Activated T-helper 2 cell treated with anti-CD3 and anti-CD28 coated beads, Interferon-gamma antibody, Interleukin-2, Interleukin-4, amounts not matched to agents 10 μg/mL and 5 μg/mL and 100 μg/mL, durations not matched to agents 14 hours and 24 hours and 36 hours (primary cell): ENCODE data around the gene IL1B. TPM values are rescaled to one million over a fixed set of nuclear protein-coding genes. Genes with fewer than 3 reads are reported as not detected.

Experiments
- DNase-seq: peaks from one replicate; pipeline ENCODE4 v3.0.0; 2021; ENCODE audit warnings: low spot score
- H3K27ac Mint-ChIP-seq: one replicate; pipeline ENCODE4 v1.8.0; 2021; ENCODE audit warnings: mixed read lengths
- H3K27me3 Mint-ChIP-seq: one replicate; pipeline ENCODE4 v1.8.0; 2021; ENCODE audit warnings: low read depth, mixed read lengths
- H3K36me3 Mint-ChIP-seq: one replicate; pipeline ENCODE4 v1.8.0; 2021; ENCODE audit warnings: low read depth, mixed read lengths
- H3K4me1 Mint-ChIP-seq: one replicate; pipeline ENCODE4 v1.8.0; 2021; ENCODE audit warnings: low read depth, mixed read lengths
- H3K4me3 Mint-ChIP-seq: one replicate; pipeline ENCODE4 v1.8.0; 2021; ENCODE audit warnings: low read depth, mild to moderate bottlenecking, moderate library complexity, mixed read lengths
- H3K9me3 Mint-ChIP-seq: one replicate; pipeline ENCODE4 v1.8.0; 2021; ENCODE audit warnings: mixed read lengths
- intact Hi-C: fragments of 100-400 bp; cut with micrococcal nuclease; formaldehyde crosslinking; loops from one replicate; pipeline ENCODE4 v1.15.1; 2023
- total RNA-seq: library from RNA; stranded (reverse); gene quantifications from 2 replicates; pipeline ENCODE4 v1.2.3, GENCODE V29; 2022

The IL1B gene
- total RNA-seq, 1 donor from 2014 or later = not detected

DNA sequence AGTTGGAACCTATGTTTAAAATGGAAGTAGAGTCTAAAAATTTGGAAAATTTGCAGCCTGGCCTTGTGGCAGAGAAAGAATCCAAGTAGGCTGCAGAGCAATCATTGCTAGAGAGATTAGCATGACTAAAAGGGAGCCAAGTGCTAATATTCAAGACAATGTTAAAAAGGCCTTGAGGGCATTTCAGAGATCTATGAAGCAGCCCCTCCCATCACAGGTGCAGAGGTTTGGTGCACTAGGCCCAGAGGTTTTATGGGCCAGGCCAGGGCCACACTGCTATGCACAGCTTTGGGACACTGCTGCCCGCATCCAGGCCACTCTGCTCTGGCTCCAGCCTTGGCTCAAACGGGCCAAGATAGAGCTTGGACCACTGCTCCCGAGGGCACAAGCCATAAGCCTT is 45.6 kb downstream of the IL1B start:
- Mint-ChIP-seq H3K27me3 (no peaks in the 10 kb centered on the region), H3K4me3 (no peak overlapping the region), H3K27ac (no peak overlapping the region), H3K36me3 (peaks cover 6% of the 10 kb centered on the region), H3K9me3 (peaks cover 4% of the 10 kb centered on the region), H3K4me1 (peaks cover 26% of the 10 kb centered on the region)
- DNase-seq = no peak
- intact Hi-C loops = no loop called here

DNA sequence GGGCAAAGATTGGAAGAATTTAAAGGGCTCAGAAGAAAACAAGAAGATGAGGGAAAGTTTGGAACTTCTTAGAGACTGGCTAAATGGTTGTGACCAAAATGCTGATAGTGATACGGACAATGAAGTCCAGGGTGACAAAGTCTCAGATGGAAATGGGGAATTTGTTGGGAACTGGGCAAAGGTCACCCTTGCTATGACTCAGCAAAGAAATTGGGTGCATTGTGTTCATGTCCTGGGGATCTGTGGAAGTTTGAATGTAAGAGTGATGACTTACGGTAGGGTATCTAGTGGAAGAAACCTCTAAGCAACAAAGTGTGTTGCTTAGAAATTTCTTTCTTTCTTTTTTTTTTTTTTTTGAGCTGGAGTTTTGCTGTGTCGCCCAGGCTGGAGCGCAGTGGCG is 46.3 kb downstream of the IL1B start:
- Mint-ChIP-seq H3K4me3 (no peak overlapping the region), H3K27me3 (no peaks in the 10 kb centered on the region), H3K27ac (no peak overlapping the region)

DNA sequence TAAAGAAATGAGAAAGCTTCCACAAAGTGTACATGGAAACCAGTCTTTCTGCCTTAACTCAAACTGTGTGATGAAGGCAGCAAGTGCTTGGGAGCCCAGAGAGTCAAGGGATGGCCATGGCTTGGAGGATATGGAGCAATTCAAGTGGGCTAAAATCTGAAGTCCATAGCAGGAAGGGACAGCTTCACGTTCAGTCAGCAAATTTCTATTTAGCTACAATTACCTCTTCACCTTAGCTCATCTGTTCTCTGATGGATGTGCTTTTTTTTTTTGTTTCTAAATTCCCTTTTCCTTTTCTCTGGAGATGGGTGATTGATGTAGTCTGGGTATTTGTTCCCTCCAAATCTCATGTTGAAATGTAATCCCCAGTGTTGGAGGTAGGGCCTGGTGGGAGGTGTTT is 47.4 kb downstream of the IL1B start:
- Mint-ChIP-seq H3K27ac (no peak overlapping the region), H3K36me3 (peaks cover 3% of the 10 kb centered on the region), H3K4me3 (no peak overlapping the region), H3K27me3 (peaks cover 6% of the 10 kb centered on the region), H3K9me3 (peaks cover 4% of the 10 kb centered on the region), H3K4me1 (peaks cover 23% of the 10 kb centered on the region)
- intact Hi-C loops = no loop called here
- DNase-seq = no peak

More for the DNA sequence above, 46.3 kb downstream of the IL1B start:
- intact Hi-C loops = no loop called here
- Mint-ChIP-seq H3K9me3 (peaks cover 4% of the 10 kb centered on the region), H3K4me1 (peaks cover 25% of the 10 kb centered on the region), H3K36me3 (peaks cover 3% of the 10 kb centered on the region)
- no peak for DNase-seq

DNA sequence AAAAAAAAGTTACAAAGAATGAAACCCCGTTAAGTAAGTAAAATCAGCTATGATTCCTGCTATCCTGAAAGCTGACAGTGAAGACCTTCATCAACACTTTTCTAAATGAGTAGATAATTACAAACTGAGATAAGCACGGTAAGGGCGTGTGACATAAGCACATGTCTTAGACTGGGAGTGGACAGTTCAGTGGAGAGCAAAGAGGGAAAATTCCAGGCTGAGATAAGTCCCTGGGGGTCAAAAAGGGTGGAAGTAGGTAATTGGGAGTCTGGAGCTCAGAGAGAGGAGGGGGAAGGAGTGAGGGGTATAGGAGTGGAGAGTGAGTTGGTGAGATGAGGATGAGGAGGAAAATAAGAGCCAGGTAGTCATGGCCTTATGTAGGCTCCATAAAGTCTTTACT is 47.9 kb downstream of the IL1B start:
- H3K4me1 Mint-ChIP-seq = peaks cover 24% of the 10 kb centered on the region
- peaks cover 8% of the 10 kb centered on the region for H3K27me3 Mint-ChIP-seq
- no peak overlapping the region for H3K27ac Mint-ChIP-seq
- intact Hi-C loops = no loop called here
- no peak overlapping the region for H3K4me3 Mint-ChIP-seq
- peaks cover 4% of the 10 kb centered on the region for H3K9me3 Mint-ChIP-seq
- H3K36me3 Mint-ChIP-seq = peaks cover 3% of the 10 kb centered on the region
- no peak for DNase-seq

DNA sequence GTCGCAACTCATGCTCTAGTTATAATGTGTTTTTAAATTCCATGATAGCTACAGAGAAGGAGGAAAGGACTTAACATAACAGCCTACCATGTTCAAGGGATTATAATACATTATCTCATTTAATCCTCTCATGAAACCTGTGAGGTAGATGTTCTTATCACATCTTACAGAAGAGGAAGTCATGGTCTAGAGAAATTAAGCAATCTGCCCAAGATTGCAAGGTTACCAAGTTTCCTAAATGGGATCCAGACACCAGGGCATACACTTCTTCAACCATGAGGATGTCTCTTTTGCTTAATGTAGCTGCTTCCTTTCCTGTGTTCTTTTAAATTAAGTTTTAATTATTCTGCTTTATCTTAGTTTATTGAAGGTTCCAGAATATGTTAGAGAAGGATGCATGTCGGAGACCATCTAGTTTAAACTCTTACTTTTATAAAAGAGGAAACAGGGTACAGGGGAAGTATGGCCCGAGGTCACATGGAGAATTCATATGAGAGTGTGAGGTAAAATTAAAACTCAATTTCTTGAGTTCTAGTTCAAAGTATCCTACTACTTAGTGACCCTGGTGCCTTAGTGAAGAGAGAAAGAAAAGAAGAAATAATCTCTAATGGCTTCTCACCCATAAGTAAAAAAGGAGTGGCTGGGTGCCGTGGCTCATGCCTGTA is 48.7 kb downstream of the IL1B start:
- H3K36me3 Mint-ChIP-seq = peaks cover 1% of the 10 kb centered on the region
- no peak overlapping the region for H3K27ac Mint-ChIP-seq
- no peaks in the 10 kb centered on the region for H3K9me3 Mint-ChIP-seq
- DNase-seq = no peak
- no peak overlapping the region for H3K4me3 Mint-ChIP-seq
- intact Hi-C loops = no loop called here
- peaks cover 20% of the 10 kb centered on the region for H3K4me1 Mint-ChIP-seq
- H3K27me3 Mint-ChIP-seq = peaks cover 8% of the 10 kb centered on the region

DNA sequence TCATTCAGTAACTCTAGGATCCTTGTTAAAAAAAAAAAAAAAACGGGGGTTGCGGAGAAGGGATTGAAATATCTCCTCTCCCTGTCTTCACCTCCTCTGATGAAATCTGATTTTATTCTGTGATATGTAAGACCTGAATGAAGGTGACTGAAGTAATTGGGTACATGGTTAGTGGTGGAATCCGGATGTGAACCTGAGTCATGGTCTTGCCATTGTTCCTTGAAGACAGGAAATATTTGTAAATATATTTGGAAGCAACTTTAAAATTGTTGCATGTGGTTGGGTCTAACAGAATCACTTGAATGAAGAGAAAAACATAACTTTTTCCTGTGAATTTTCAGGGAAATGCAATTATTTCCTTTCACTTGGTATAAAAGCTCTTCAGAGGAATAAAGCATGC is 49.3 kb downstream of the IL1B start:
- Mint-ChIP-seq H3K4me1 (peaks cover 19% of the 10 kb centered on the region), H3K9me3 (no peaks in the 10 kb centered on the region), H3K27ac (no peak overlapping the region), H3K36me3 (no peaks in the 10 kb centered on the region), H3K4me3 (no peak overlapping the region), H3K27me3 (peaks cover 8% of the 10 kb centered on the region)
- no peak for DNase-seq
- intact Hi-C loops = no loop called here

DNA sequence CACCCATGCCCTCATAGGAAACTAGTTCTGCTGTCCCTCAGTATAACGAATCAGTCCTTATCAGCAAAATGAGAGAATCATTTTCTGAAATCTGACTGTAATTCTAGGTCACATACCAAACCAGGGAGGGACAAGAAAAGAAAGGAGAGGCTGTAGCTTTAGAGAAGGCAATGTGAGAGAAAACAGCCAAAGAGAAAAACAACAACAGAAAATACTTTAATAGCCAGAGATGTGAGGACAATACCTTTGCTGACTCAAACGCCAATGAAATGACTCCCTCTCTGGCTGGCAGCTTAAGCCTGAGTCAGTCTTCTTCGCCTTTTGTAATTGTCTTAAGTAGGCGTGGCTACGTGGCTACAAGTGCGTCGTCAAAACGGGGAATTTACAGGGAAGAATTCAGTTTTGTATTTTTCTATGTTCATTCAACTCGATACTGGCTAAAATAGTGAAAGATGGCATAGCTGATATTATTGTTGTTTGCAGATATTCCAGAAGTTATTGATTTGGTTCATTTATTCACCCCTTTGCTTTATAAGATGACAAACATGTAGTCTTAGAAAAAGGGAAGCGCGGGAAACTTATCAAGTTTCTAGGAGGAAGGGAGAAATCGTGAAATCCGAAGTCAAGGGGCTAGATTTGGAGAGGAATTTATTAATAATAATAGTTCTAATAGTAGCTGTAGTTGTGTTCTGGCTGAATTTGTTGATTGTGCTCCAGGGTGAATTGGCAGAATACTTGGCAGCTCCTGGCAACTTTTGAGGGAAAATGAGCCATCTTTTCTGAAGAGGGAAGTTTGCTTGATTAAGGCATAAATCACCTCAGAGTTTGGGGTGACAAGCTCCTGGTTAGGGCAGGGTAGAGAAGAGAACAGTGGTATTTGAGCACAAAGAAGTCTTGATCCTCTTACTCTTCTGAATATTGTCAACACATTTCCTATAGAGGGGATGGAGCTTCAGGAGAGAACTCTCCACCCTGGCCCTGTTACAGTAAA is 52.1 kb downstream of the IL1B start, which contains the start of gene IL1A:
TSS of gene IL1A (minus strand) at position 295 of the 991 bp plus-strand sequence. CDS start 723 bp downstream, outside the sequence.
- H3K4me1 Mint-ChIP-seq = peaks cover 19% of the 10 kb centered on the region

DNA sequence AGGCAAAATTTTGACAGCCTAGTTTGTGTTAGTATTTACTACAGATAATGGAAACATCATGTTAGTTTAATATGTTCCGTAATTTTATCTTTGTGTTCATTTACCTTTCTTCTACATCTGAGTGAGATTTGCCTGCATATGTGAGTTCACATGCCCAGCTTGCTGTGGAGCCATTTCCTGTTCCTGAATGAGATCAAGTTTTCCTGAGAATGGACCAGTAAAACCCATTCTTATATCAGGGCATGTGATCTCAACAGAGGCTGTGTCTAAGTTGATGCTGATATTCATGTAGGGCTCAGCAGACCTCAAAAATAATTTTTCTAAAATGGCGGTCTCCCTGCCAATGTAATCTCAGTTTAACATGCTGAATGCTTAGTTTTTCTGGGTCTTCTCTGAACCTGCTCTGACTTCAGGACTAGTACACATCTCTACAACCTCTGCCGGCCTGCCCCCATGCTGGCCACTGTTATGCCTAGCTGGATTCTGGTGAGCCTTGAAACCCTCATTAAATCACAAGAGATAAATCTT is 53.3 kb downstream of the IL1B start:
- Mint-ChIP-seq H3K36me3 (no peaks in the 10 kb centered on the region), H3K4me1 (peaks cover 19% of the 10 kb centered on the region), H3K9me3 (no peaks in the 10 kb centered on the region), H3K27ac (no peak overlapping the region), H3K27me3 (peaks cover 24% of the 10 kb centered on the region), H3K4me3 (peak overlapping the region; percentile 51)
- DNase-seq = no peak
- intact Hi-C loops = no loop called here

More for the DNA sequence above, 52.1 kb downstream of the IL1B start, which contains the start of gene IL1A:
- H3K27me3 Mint-ChIP-seq = peaks cover 16% of the 10 kb centered on the region
- no peaks in the 10 kb centered on the region for H3K36me3 Mint-ChIP-seq
- H3K27ac Mint-ChIP-seq = peak within 1 kb of the TSS; percentile 5
- H3K4me3 Mint-ChIP-seq = peak within 1 kb of the TSS; percentile 51
- intact Hi-C loops = no loop called here
- no peaks in the 10 kb centered on the region for H3K9me3 Mint-ChIP-seq
- no peak for DNase-seq

DNA sequence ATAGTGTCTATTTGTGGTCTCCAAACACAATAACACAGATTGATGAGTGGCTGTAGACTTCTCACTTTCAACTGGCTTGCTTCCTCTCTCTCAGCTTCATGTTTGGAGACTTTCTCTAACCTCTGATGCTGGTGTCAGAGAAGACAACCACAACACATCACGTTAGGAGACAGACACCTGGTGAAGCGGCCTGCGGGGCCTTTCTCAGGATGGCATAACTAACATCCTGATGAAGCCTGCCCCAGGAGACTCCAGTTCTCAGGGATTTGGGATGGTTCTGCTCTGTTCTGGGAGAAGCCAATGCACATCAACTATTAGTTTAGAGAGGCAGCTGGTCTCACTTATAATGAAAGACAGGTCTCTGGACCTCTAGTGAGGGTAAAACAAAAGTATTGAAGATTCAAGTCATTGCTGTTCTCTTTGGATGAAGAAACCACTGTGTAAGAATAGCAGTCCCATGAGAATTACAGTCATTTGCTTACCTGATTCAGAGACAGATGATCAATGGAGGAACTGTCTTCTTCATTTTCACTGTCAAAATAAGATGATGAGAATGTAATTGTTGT is 54.3 kb downstream of the IL1B start:
- Mint-ChIP-seq H3K4me3 (no peak overlapping the region), H3K27me3 (peaks cover 33% of the 10 kb centered on the region), H3K4me1 (peaks cover 21% of the 10 kb centered on the region), H3K36me3 (peaks cover 7% of the 10 kb centered on the region), H3K27ac (no peak overlapping the region), H3K9me3 (peaks cover 2% of the 10 kb centered on the region)
- intact Hi-C loops = no loop called here
- DNase-seq = no peak

Other genes with a start within 250 kb of the IL1B start
- gene SLC20A1, start 190.8 kb downstream of the IL1B start, total RNA-seq = 128 TPM in 2 replicates
- not detected in 2 replicates for gene NT5DC4, start 115.8 kb downstream of the IL1B start, total RNA-seq
- gene CKAP2L, start 72.2 kb downstream of the IL1B start, total RNA-seq = 24.4 and 27.2 TPM in 2 replicates
- 6.8 and 7.0 TPM in 2 replicates for gene IL1A, start 52.3 kb downstream of the IL1B start, total RNA-seq
- not detected in 2 replicates for gene IL37, start 74.4 kb upstream of the IL1B start, total RNA-seq
- gene IL36G, start 141.2 kb upstream of the IL1B start, total RNA-seq = not detected in 2 replicates
- gene IL36A, start 168.7 kb upstream of the IL1B start, total RNA-seq = 0.34 TPM in 1 of 2 replicates, not detected in the other
- not detected in 2 replicates for gene IL36B, start 216.1 kb upstream of the IL1B start, total RNA-seq
- not detected in 2 replicates for gene IL36RN, start 222.4 kb upstream of the IL1B start, total RNA-seq
- not detected in 2 replicates for gene IL1F10, start 231.2 kb upstream of the IL1B start, total RNA-seq